ENCODE measurements around the gene SLC25A12.

SLC25A12 gene

GRCh38 chr2:171893824-171894611 is at the start of gene SLC25A12:
Gene SLC25A12, minus strand, starts transcription at chr2:171894244. Its CDS starts 30 bp downstream, at chr2:171894214.
- Histone ChIP-seq H3K9me3 (replicated peaks; ENCODE audit: insufficient read depth, low read length) (no peaks in the 10 kb centered on the region), H3K79me2 (ENCODE audit: low read length) (peaks cover 30% of the 10 kb centered on the region), H3K36me3 (replicated peaks; ENCODE audit: insufficient read depth, low read length) (no peaks in the 10 kb centered on the region), H3K4me2 (ENCODE audit: low read depth, low read length) (peak within 1 kb of the TSS; percentile 79), H2AFZ (ENCODE audit: low read length) (peak within 1 kb of the TSS; percentile 97), H3K27me3 (replicated peaks; ENCODE audit: insufficient read depth, low read length) (no peaks in the 10 kb centered on the region), H3K9ac (ENCODE audit: low read length) (peak within 1 kb of the TSS; percentile 80), H3K9me2 (replicated peaks; ENCODE audit: insufficient read depth, low read length) (no peaks in the 10 kb centered on the region), H3K4me1 (ENCODE audit: low read length) (peaks cover 3% of the 10 kb centered on the region; the same call in 1 of the 2 replicates), H3K4me3 (ENCODE audit: low read length) (peak within 1 kb of the TSS; percentile 99), H4K20me1 (ENCODE audit: insufficient read depth, low read length) (no peaks in the 10 kb centered on the region), H3K27ac (ENCODE audit: low read length) (no peak within 1 kb of the TSS), H3F3A (ENCODE audit: insufficient read depth, low read length) (no peaks in the 10 kb centered on the region)
- TF ChIP-seq EZH2phosphoT487 (IDR thresholded peaks at IDR 0.05; ENCODE audit: low read length) (no peak), EZH2 (optimal IDR thresholded peaks at IDR 0.05; ENCODE audit: low read depth, low read length) (no peak), CTCF (IDR thresholded peaks at IDR 0.05; ENCODE audit: low read length) (no peak)
- peak; percentile 89 for DNase-seq

GRCh38 chr2:171941316-171941699 is 47.3 kb upstream of the SLC25A12 start:
- Histone ChIP-seq H3K79me2 (ENCODE audit: low read length) (peaks cover 86% of the 10 kb centered on the region), H3K9ac (ENCODE audit: low read length) (no peak overlapping the region), H3K4me3 (ENCODE audit: low read length) (no peak overlapping the region), H3K4me2 (ENCODE audit: low read depth, low read length) (no peak overlapping the region), H3K9me2 (replicated peaks; ENCODE audit: insufficient read depth, low read length) (no peaks in the 10 kb centered on the region), H3K27ac (ENCODE audit: low read length) (no peak overlapping the region), H3K9me3 (replicated peaks; ENCODE audit: insufficient read depth, low read length) (no peaks in the 10 kb centered on the region), H3K36me3 (replicated peaks; ENCODE audit: insufficient read depth, low read length) (no peaks in the 10 kb centered on the region), H3K27me3 (replicated peaks; ENCODE audit: insufficient read depth, low read length) (no peaks in the 10 kb centered on the region), H3K4me1 (ENCODE audit: low read length) (no peaks in the 10 kb centered on the region), H2AFZ (ENCODE audit: low read length) (no peak overlapping the region), H3F3A (ENCODE audit: insufficient read depth, low read length) (no peaks in the 10 kb centered on the region), H4K20me1 (ENCODE audit: insufficient read depth, low read length) (no peaks in the 10 kb centered on the region)
- no peak for DNase-seq
- TF ChIP-seq EZH2phosphoT487 (IDR thresholded peaks at IDR 0.05; ENCODE audit: low read length) (no peak), EZH2 (optimal IDR thresholded peaks at IDR 0.05; ENCODE audit: low read depth, low read length) (no peak), CTCF (IDR thresholded peaks at IDR 0.05; ENCODE audit: low read length) (no peak)

DNA sequence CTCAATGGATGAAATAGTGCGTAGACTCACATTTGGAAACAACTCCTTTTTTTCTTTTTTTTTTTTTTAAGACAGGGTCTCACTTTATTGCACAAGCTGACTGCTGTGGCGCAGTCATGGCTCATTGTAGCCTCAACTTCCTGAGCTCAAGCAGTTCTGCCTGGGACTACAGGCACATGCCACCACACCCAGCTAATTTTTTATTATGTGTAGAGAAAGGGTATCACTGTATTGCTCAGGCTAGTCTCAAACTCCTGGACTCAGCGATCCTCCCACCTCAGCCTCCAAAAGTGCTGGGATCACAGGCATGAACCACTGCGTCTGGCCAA is 45.7 kb upstream of the SLC25A12 start:
- H3K4me2 ChIP-seq (ENCODE audit: low read depth, low read length) = no peak overlapping the region
- no peaks in the 10 kb centered on the region for H3K9me2 ChIP-seq (replicated peaks; ENCODE audit: insufficient read depth, low read length)
- no peak for DNase-seq
- H3K9me3 ChIP-seq (replicated peaks; ENCODE audit: insufficient read depth, low read length) = no peaks in the 10 kb centered on the region
- H2AFZ ChIP-seq (ENCODE audit: low read length) = no peak overlapping the region
- no peak overlapping the region for H3K9ac ChIP-seq (ENCODE audit: low read length)
- H3K27me3 ChIP-seq (replicated peaks; ENCODE audit: insufficient read depth, low read length) = no peaks in the 10 kb centered on the region
- H3K79me2 ChIP-seq (ENCODE audit: low read length) = peaks cover 89% of the 10 kb centered on the region
- no peaks in the 10 kb centered on the region for H4K20me1 ChIP-seq (ENCODE audit: insufficient read depth, low read length)
- H3F3A ChIP-seq (ENCODE audit: insufficient read depth, low read length) = no peaks in the 10 kb centered on the region
- no peak overlapping the region for H3K27ac ChIP-seq (ENCODE audit: low read length)
- H3K4me3 ChIP-seq (ENCODE audit: low read length) = no peak overlapping the region
- H3K36me3 ChIP-seq (replicated peaks; ENCODE audit: insufficient read depth, low read length) = no peaks in the 10 kb centered on the region
- H3K4me1 ChIP-seq (ENCODE audit: low read length) = no peaks in the 10 kb centered on the region
- TF ChIP-seq CTCF (IDR thresholded peaks at IDR 0.05; ENCODE audit: low read length) (no peak), EZH2phosphoT487 (IDR thresholded peaks at IDR 0.05; ENCODE audit: low read length) (no peak), EZH2 (optimal IDR thresholded peaks at IDR 0.05; ENCODE audit: low read depth, low read length) (no peak)
